DLD1 (cell line): Measurements from ENCODE around the gene DYNLT2.

Experiments used
- in situ Hi-C: cut with HindIII; loops from 2 replicates; pipeline ENCODE4 v1.10.0; 2017; ENCODE audit warnings: low sequenced_read_pairs

The DYNLT2 gene

DNA sequence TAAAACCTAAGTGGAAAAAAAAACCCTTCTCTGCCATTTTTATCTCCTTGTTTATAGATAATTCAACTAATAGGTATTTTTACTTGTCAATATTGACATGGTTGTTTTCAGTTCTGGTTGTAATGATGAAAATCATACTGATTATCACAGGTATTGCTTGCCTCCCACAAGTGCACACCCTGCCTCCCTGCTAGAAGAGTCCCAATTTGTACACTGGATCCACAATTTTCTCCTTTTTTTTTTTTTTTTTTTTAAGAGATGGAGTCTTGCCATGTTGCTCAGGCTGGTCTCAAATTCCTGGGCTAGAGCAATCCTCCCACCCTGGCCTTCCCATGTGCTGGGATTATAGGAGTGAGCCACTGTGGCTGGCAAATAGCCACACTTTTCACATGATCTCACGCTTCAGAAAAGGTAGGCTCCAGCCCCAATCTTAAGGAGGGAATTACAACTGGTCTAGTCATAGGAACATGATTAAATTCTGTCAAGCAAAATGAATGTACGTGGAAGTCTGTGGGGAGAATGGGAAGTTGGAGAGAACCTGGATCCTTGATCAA lies 12.3 kb downstream of the DYNLT2 start:
- in situ Hi-C loops: no loop called here

DNA sequence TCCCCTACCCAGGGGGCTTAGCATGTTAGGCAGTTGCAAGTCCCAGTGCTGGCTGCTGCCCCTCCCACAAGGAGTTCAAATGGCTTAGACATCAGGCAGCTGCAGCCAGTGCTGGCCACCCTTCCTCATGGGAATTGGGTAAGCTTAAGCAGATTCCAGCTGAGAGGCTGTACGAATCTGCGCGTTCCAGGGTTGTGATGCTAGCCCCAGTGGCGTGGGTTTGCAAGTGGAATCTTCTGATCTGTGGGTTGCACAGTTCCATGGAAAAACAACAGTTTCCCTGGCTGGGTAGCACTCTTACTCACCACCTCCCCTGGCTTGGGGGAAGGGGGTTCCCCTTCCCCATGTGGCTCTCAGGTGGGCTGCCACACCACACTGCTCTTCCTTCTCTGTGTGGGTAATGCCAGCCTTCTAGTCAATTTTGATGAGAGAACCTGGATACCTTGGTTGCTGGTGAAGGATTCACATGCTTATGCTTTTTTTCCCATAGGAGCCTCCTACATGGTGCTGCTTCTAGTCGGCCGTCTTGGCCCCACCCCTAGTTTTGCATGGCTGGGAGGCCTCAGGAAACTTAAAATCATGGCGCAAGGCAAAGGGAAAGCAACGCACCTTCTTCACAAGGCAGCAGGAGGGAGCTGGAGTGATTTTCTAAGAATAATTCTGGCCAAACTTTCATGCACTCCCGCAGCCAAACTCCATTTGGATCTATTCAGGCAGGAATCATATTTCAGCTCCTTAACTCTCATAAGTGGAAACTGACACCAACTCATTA lies 13.0 kb downstream of the DYNLT2 start:
- in situ Hi-C loops: no loop called here

DNA sequence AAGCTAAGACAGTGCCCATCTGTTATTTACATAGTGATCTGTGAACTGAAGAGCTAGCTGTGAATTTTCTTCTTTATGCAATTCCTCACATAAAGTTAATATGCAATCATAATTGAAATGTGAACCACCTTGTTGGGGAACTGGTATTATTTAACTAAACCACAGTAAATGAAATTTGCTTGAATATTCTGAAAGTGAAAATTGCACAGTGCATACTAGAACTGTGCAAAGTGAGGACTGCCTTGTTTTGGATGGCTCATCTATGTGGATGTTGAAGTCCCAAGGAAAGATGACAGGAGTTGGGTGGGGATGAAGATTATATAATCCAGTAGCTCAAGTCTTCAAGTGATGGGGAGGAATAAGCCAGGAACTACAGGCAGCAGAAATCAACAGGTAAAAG lies 21.4 kb downstream of the DYNLT2 start:
- in situ Hi-C loops: no loop called here

DNA sequence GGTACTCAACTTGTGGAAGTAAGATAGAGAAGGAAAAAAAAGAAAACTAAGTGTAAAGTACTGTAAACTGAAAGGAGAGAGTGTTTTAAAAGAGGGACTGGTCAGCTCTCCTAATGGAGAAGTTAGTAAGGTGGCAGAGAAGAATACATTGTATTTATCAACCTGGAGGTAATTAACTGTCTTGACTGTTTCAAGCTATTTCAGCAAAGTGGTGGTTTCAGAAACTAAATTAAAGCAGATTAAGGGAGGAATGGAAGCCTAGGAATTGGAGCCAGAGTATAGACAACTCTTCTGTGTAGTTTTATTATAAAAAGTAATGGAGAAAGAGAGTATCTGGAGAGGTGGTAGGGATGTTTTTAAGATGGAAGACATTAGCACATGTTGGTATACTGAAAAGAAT lies 24.4 kb downstream of the DYNLT2 start:
- in situ Hi-C loops: no loop called here

DNA sequence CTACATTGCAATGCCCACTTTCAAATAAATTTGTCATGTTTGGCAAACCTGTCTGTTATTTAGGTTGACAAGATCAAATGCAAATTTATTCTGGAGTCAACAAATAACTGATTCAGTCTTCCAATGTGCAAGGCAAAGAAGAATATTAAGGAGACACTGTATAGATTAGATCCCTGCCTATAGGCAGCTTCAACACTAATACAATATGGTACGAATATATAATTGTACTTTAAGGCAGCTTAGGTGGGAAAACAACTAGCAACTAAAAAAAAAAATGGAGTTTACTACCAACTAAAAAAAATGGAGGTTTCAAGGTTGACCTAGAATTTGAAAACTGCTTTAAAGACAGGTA lies 25.3 kb downstream of the DYNLT2 start:
- in situ Hi-C loops: no loop called here

DNA sequence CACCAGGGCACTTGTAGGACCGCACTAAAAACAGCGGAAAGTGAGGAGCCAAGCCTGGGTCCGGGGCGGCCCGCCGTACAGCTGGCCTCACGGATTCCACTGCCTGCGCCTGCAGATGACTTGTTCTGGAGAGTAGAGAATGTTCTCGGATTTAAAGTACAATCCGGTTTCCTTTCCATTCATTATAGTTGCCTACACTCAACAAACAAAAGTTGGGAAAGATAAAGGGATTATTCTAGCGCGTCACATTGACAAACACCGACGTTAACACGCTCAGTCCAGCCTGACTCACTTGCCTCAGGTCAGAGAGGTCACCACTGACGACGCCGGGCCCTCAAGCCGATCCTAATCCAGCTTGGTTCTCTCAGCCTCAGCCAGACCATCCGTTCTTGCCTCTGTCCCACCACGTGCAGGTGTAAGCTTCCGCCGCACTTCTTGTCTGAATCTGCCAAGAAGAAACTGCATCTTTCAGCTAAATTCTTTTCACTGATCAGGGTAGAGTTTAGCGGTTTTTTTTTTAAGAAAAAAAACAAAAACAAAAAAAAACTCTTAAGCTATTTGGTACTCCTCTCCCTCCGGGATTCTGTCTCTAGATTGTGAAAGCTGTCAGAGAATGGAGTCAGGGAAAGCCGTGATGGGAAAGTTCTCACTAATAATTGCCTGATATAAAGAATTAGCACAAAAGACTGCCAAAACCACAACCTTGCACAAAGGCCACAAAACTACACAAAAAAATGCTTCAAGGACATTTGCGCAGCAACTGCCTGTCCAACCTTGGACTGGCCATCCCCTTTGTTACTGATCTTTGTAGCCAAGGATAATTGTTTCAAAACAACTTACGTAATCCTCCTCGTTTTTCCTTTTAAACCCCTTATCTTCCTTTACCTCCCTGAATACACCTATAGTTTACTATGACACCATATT lies 26.0 kb downstream of the DYNLT2 start:
- in situ Hi-C loops: no loop called here

DNA sequence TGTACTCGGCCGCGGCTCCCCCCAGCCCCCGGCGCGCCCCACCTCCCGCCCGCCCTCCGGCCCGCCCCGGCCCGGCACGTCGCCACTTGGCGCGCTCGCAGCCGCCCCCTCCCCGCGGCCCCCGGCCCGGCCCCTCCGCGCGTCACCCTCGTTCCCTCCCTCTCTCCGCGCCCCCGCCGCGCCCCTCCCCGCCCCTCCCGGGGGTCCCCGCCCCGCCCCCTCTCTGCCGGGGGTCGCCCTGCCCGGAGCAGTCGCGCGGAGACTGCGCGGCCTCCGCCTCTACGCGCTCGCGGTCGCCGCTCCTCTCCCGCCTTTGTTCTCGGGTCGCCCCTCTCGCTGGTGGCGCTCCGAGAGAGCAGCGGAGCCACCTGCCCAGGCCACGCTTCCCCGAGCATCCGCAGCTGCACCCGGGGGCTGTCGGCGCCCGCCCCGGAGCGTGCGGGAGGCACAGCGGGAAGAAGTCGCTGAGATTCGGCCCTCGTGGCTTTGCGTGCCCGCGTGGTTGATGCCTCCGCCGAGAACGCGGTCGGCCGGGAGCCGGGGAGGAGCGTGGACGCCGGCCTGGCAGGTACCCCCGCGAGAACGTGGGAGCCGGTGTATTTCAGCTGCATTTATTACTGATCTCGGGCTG lies 26.8 kb downstream of the DYNLT2 start, which contains the start of gene PHF10:
TSS of gene PHF10 (minus strand) at position 7 of the 631 bp plus-strand sequence. CDS start 569 bp downstream, outside the sequence.
- in situ Hi-C loops: no loop called here

DNA sequence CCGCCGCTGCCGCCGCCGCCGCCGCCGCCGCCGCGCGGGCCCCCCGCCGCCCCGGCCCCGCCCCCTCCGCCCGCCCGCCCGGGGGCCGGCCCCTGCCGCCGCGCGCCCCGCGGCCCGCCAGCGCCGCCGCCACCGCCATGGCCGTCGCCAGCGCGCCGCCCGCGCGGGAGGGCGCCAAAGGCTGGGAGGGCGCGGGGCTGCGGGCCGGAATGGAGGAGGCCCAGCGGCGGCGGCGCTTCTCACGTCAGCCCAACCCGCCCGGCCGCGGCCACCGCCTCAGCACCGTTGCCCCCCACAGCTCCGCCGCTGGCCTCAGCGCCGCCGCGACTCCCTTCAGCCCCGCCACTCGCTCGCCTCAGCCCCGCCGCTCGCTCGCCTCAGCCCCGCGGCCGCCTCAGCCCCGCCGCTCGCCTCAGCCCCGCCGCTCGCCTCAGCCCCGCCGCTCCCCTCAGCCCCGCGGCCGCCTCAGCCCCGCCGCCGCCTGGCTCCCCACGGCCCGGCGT lies 27.3 kb downstream of the DYNLT2 start:
- in situ Hi-C loops: no loop called here

DNA sequence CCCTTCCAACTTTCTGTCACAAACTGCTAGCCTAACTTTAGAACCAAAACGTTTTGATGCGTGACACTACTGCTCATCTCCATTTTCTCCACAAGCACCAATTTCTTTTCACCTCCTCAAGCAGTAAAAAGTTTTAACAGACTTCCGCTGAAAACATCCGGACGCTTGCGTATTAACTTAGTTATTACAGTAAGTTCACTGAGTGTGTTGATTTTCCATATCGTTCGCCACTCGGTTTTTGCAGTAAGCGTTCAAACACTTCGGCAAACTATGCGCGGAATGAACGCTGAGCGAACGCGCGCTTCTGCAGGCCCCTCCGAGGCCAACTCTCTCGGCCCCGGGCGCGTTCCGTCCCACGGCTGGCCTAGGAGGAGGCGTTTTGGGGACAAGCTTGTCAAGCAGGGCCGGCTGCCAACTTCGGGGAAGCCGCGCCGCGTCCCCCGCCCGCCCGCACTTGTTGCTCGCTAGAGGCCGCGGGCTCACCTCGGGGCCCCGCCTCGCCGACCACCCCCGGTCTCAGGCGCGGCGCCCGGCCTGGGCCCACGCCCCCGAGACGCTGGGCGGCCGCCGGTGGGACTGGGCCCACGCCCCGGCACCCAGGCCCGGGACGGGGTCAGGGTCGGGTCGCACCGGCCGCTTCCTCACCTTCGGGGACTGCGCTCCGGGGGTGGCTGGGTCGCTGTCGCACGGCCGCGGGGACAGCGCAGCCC lies 28.0 kb downstream of the DYNLT2 start:
- in situ Hi-C loops: no loop called here

DNA sequence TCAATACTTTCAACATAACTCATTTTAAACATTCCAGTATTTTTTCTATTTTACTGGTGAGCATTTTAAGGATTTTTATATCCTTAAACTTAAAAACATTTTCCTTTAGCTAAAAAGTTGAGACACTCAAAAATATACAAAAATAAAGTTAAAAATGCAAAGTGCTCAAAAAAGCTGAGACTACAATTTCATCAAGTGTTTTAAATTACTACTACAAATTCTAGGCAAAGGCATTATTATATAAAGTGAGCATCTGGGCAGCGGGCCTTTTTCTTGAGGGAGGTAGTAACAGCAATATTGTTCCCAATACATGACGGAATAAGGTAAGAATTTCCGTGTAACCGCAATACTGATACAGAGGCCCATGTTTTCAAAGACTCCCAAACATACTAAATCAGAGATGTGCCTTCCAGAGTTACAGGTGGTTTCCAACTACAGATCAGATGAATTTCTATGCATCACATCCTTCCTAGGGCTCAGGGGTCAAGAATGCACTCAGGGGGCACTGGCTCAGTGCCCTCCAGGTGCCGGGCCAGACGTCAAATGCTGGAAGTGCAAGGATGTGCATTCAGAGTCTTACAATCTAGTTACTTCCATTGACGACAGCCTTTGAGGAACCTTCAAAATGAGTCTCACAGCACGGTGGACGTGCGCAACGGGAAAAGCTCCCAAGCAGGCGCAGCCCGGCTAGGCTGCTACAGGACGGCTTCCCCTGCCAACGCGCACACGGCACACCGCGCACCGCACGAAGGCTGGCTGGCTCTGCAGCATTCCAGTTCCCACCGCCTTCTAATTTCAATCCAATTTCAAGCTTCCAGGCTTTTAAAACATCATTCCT lies 28.8 kb downstream of the DYNLT2 start:
- in situ Hi-C loops: no loop called here

DNA sequence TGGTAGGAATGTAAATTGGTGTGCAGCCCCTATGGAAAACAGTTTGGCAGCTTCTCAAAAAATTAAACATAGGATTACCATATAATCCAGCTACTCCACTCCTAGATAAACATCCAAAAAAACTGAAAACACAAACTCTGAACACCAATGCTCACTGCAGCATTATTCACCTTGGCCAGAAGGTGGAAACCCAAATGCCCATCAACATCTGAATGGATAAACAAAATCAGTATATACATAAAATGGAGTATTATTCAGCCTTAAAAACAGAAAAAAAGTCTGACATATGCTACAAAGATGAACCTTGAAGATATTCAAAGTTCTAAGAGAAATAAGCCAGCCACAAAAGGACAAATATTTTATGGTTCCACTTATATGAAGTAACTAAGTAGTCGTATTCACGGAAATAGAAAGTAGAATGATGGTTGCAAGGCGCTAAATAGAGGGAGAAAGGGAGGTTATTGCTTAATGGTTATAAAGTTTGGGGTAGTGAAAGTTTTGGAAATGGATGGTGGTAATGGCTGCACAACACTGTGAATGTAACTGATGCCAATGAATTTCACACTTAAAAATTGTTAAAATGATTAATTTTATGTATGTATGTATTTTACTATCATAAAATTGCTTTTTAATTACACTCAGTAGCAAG lies 31.0 kb downstream of the DYNLT2 start:
- in situ Hi-C loops: no loop called here

DNA sequence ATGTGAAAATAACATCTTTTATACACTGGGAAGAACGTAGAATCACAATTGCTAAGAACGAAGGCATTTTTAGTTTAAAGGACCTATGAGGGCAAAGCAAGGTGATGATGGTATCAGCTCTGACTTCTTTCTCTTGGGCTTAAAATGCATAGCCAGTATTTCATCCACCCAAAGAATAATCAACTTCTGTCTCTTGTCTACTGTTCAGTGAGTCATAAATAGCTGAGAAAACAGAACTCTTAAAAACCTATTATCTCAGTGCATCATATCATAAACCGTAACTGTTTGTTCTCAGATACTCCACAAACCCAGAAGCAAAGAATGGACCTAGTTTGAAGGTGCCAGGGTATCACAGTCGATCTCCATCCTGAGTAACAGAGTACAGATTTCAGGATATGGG lies 32.3 kb downstream of the DYNLT2 start:
- in situ Hi-C loops: no loop called here

DNA sequence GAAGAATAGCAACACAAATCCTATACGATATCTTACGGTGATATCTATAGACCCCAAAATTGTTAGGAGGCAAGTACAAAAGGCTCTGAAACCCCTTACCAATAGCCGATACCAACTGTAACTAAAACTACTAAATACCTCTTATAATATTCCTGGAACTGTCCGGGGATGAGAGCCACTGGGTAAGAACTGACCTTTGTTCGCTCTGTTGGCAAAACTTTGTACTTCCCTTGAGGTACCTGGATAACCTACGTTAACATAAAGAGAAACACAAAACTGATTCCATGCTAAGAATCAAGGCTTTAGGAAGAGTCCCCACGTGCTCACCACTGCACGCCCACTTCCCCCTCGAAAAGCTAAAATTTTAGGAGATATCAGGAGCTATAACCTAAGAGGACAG lies 36.8 kb downstream of the DYNLT2 start:
- in situ Hi-C loops: no loop called here

DNA sequence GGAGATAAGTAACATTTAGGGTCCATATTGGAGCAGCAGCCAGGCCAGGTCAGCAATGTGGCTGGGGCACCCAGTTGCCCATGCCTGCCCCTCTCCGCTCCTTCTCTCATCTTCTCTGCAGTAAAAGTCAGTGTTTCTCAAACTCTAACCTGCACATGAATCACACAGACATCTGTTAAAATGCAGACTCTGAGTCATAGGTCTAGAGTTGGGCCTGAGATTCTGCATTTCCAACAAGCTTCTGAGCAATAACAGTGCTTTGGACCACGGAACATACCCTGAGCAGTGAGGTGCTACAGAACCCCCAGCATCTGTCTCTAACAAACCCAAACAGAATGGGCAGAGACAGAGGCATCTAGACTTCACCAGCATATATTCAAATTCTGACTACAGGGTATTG lies 37.2 kb downstream of the DYNLT2 start:
- in situ Hi-C loops: no loop called here

DNA sequence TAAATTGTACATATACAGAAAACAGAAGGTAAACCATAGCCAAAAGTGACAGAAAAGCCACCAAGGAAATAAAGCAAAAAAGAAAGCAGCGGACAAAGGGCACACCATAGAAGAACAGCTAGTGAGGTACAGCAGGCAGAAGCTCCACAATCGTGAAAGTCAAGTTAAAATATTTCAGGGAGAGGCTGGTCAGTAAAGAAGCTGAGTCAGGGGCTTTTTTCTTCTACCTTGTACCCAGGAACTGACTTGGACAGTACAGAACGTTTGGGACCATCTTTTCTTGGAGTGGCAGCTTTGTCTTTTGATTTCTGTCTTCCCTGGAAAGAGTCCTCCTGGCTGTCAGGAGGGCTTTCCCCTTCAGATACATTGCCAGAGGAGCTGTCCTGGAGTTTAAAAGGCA lies 41.4 kb downstream of the DYNLT2 start:
- in situ Hi-C loops: no loop called here

DNA sequence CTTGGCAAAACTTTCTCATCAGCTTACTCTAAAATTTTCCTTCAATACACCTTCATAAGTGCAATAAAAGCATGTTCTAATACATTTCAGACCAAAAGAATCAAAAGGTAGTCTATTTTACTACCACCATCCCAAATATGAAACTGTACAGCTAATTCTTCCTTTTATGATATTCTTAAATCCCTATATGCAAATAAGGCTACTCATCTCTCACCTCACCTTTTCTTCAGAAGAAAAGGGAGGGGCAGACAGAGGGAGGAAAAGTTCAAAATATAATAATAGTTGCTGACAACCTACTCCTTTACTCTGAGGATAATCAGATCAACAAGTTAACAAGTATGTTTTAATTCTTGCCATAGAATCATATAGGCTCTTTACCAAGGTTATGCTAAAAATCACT lies 42.1 kb downstream of the DYNLT2 start:
- in situ Hi-C loops: no loop called here

DNA sequence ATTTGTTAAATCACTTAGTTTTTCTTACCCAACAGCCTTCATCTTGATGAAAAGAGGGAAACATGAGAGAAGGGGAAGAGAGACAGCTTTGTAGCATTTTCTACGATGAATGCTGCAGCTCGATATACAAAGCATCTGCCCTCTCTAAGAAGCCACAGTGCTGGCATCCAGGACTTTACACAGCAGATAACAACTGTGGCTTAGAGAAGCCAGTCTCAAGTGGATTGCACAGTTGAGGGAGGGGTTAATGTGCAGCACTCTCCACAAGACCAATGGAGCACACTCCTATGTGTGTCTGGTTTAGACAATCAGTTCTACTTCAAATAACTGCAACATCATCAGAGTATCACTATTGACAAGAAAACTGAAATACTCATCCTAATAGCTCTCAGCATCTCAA lies 43.6 kb downstream of the DYNLT2 start:
- in situ Hi-C loops: no loop called here

DNA sequence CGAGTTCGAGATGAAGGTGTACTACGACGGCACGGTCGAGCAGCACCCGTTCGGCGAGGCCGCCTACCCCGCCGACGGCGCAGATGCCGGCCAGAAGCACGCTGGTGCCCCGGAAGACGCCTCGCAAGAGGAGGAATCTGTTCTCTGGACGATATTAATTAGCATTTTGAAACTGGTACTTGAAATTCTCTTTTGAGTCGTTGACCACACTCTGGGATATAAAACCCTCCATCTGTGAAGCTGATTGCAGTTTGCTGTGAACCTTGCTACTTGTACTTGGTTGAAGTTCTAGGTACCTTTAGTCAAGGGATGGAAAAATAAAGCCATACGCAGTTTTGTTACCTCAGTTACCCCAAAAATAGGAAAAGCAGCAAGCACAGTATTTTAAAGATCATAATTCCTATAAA lies 48.5 kb downstream of the DYNLT2 start:
- in situ Hi-C loops: no loop called here
